ENCODE measurements around the gene DTX3. TPM values are rescaled to one million over a fixed set of nuclear protein-coding genes. Genes with fewer than 3 reads are reported as not detected.

Gene DTX3
- total and polyA plus RNA-seq, 2 of the 13 experiments (the other 11 are each of a cell fraction or from before 2014, with no cell fraction given): 9.0 to 27.2 TPM

GRCh38 chr12:57654042-57654441, 49.4 kb downstream of the DTX3 start:
- Histone ChIP-seq H3K27ac (ENCODE audit: extremely low read length, insufficient read depth, low read length) (no peak overlapping the region), H3K9me3 (ENCODE audit: low read length) (no peaks in the 10 kb centered on the region), H3K4me3 (replicated peaks in 1 of 3; ENCODE audit: insufficient read depth in 1 of 3, low read depth in 2 of 3, low read length in 3 of 3) (no peak overlapping the region), H3K27me3 (ENCODE audit: control insufficient read depth in 1 of 2, insufficient read depth in 2 of 2, low read length in 2 of 2) (peaks cover 0 to 3% of the 10 kb centered on the region in 2 experiments; a peak in 1 of 5 replicates), H4K20me1 (ENCODE audit: insufficient read depth, low read length) (no peaks in the 10 kb centered on the region), H3K79me2 (ENCODE audit: insufficient read depth, low read length) (no peaks in the 10 kb centered on the region), H3K4me1 (ENCODE audit: insufficient read depth, low read length) (no peaks in the 10 kb centered on the region), H3K9ac (ENCODE audit: insufficient read depth, low read depth, low read length) (no peak overlapping the region), H3K36me3 (replicated peaks in 1 of 2; ENCODE audit: control insufficient read depth in 1 of 2, insufficient read depth in 2 of 2, low read length in 2 of 2) (no peaks in the 10 kb centered on the region), H2AFZ (ENCODE audit: low read length) (no peak overlapping the region), H3K4me2 (ENCODE audit: low read depth, low read length) (no peak overlapping the region)
- intact Hi-C loops (cut with micrococcal nuclease; ENCODE audit: unreplicated experiment) (no loop called here), in situ Hi-C loops (cut with HindIII; ENCODE audit: extremely low pct_ligation_motif_present, low pct_unique_long_range_greater_than_20kb) (no loop called here)
- TF ChIP-seq YY1 (IDR thresholded peaks at IDR 0.05; ENCODE audit: insufficient read depth, insufficient replicate concordance, low read depth, low read length): no peak
- TF ChIP-seq NCOA1 (CRISPR knock-in tag; IDR thresholded peaks at IDR 0.05): no peak
- TF ChIP-seq CCDC6 (CRISPR knock-in tag; IDR thresholded peaks at IDR 0.05): no peak
- no peak for TF ChIP-seq FOXJ3 (CRISPR knock-in tag; IDR thresholded peaks at IDR 0.05; ENCODE audit: borderline replicate concordance)
- no peak for TF ChIP-seq ZFP41 (CRISPR knock-in tag; IDR thresholded peaks at IDR 0.05; ENCODE audit: borderline replicate concordance)
- TF ChIP-seq RORA (CRISPR knock-in tag; IDR thresholded peaks at IDR 0.05): no peak
- no peak for TF ChIP-seq ZBTB10 (CRISPR knock-in tag; IDR thresholded peaks at IDR 0.05; ENCODE audit: borderline replicate concordance)
- no peak for TF ChIP-seq ZNF362 (CRISPR knock-in tag; IDR thresholded peaks at IDR 0.05; ENCODE audit: borderline replicate concordance)
- no peak for TF ChIP-seq CENPX (CRISPR knock-in tag; IDR thresholded peaks at IDR 0.05)
- TF ChIP-seq ZNF749 (CRISPR knock-in tag; IDR thresholded peaks at IDR 0.05; ENCODE audit: borderline replicate concordance): no peak
- no peak for TF ChIP-seq HNF4G (IDR thresholded peaks at IDR 0.05; ENCODE audit: borderline replicate concordance, low read depth, low read length)
- no peak for TF ChIP-seq HNF4G (CRISPR knock-in tag; IDR thresholded peaks at IDR 0.05; ENCODE audit: borderline replicate concordance, low read depth)
- TF ChIP-seq DR1 (CRISPR knock-in tag; IDR thresholded peaks at IDR 0.05): no peak
- TF ChIP-seq FOXA3 (CRISPR knock-in tag; IDR thresholded peaks at IDR 0.05): no peak
- TF ChIP-seq TEF (CRISPR knock-in tag; IDR thresholded peaks at IDR 0.05): no peak
- CTCF ChIA-PET (ENCODE audit: low intra/inter-chr PET ratio, low total read pairs): no interaction called here
- POLR2A ChIA-PET: no interaction called here
- no peak for FAIRE-seq
- DNase-seq (ENCODE audit: low spot score): no peak
- no TSS peak for BruUV-seq (replicated peaks)
- WGBS (ENCODE audit: low lambda C conversion rate): 4% methylated on average over 3 of the region's 3 CpGs
- ATAC-seq: no peak

Data from HepG2 (cell line).